Spleen (tissue), 11 donors: Measurements from ENCODE around the gene MSANTD1. TPM values are rescaled to one million over a fixed set of nuclear protein-coding genes. Genes with fewer than 3 reads are reported as not detected.

Experiments
- DNase-seq: peaks from one replicate; pipeline ENCODE4 v3.0.0-alpha.2; 2020
- H3K27ac ChIP-seq, 8 donors: fragments of 200-600 bp; sonication (generic) in 7 of 8; 1 replicate in 4 of 8; 2 replicates in 4 of 8; pipeline versions ENCODE4 v1.5.0 to v1.8.0; 2016 to 2021; ENCODE audit warnings: inconsistent platforms in 4 of 8, mild to moderate bottlenecking in 4 of 8, moderate library complexity in 1 of 8
- H3K27me3 ChIP-seq, 7 donors: fragments of 200-600 bp; sonication (generic) in 6 of 7; replicated peaks in 1 of 7; 1 replicate in 4 of 7; 2 replicates in 3 of 7; pipeline versions ENCODE4 v1.5.0 to v1.8.0; 2016 to 2021; ENCODE audit warnings: inconsistent platforms in 3 of 7, mild to moderate bottlenecking in 1 of 7
- H3K36me3 ChIP-seq, 6 donors: fragments of 200-600 bp; sonication (generic) in 5 of 6; 1 replicate in 4 of 6; 2 replicates in 2 of 6; pipeline versions ENCODE4 v1.5.0 to v1.8.0; 2016 to 2021; ENCODE audit warnings: inconsistent platforms in 2 of 6
- H3K4me1 ChIP-seq, 6 donors: fragments of 200-600 bp; sonication (generic) in 5 of 6; 1 replicate in 3 of 6; 2 replicates in 3 of 6; pipeline versions ENCODE4 v1.5.0 to v1.8.0; 2016 to 2021; ENCODE audit warnings: inconsistent platforms in 3 of 6
- H3K4me3 ChIP-seq, 8 donors: fragments of 200-600 bp; sonication (generic) in 7 of 8; 1 replicate in 4 of 8; 2 replicates in 4 of 8; pipeline versions ENCODE4 v1.5.0 to v1.8.0; 2016 to 2021; ENCODE audit warnings: inconsistent platforms in 4 of 8, mild to moderate bottlenecking in 4 of 8, moderate library complexity in 2 of 8
- H3K9me3 ChIP-seq, 8 donors: fragments of 200-600 bp; sonication (generic) in 7 of 8; 1 replicate in 4 of 8; 2 replicates in 4 of 8; pipeline versions ENCODE4 v1.5.0 to v1.8.0; 2016 to 2021; ENCODE audit warnings: inconsistent platforms in 4 of 8
- CTCF ChIP-seq, 11 experiments: fragments of 200-600 bp in 7 of 11; fragments of 450-650 bp in 4 of 11; sonication (generic) in 4 of 11; IDR thresholded peaks in 8 of 11; conservative IDR thresholded peaks in 3 of 11; 1 replicate in 7 of 11; 2 replicates in 4 of 11; pipeline versions ENCODE4 v1.4.0 to v1.8.0; 2016 to 2021; ENCODE audit warnings: antibody characterized with exemption in 11 of 11, inconsistent platforms in 4 of 11, mild to moderate bottlenecking in 1 of 11
- POLR2A ChIP-seq, 3 donors: fragments of 450-650 bp; IDR thresholded peaks; one replicate each; pipeline ENCODE4 v1.5.1; 2017; ENCODE audit warnings: antibody characterized with exemption in 3 of 3, mild to moderate bottlenecking in 1 of 3
- POLR2AphosphoS5 ChIP-seq, 3 donors: sonication (generic); formaldehyde crosslinking; IDR thresholded peaks; one replicate each; pipeline ENCODE4 v1.5.1; 2017; ENCODE audit warnings: antibody characterized with exemption in 3 of 3
- WGBS, 5 donors: extraction: QIAGEN DNeasy Blood & Tissue Kit in 3 of 5; methylation state at CpG; one replicate each; pipeline versions ENCODE4 v1.1.5 to v1.1.7; 2013 to 2018; 5-methylcytosine and 5-hydroxymethylcytosine counted together
- intact Hi-C: fragments of 100-400 bp; cut with DNase I; formaldehyde crosslinking; loops from one replicate; pipeline ENCODE4 v1.15.0; 2023; ENCODE audit warnings: low total_unique reads
- polyA plus RNA-seq, 3 donors: library from polyadenylated mRNA; stranded (reverse); fragments of 200-250 nt; gene quantifications; one replicate each; pipeline ENCODE4 v1.2.1, GENCODE V29; 2013
- total RNA-seq, 7 donors: library from RNA; depleted of rRNA in 3 of 7; stranded (reverse); fragments of >200 nt in 3 of 7; fragmentation: NEBNext Ultra II Directional in 4 of 7; extraction: Animal tissue kit (Norgen Biotek cat#: 25700) in 4 of 7; gene quantifications; one replicate each; pipeline versions ENCODE4 v1.1.0 to v1.2.1, GENCODE V29; 2016 to 2021
- donor health status: healthy with polysubstance abuse.
- donor health status: DM: no; HTN: no; CAD: no; lungs with moderate emphysema.
- donor health status: DM: no; HTN: no; CAD: no.
- donor health status: Bipolar disorder and iron deficiency.
- donor health status: healthy.
- donor health status: DM: no; HTN: no; CAD: no.
- donor health status: DM: yes; HTN: yes; CAD: no.

The MSANTD1 gene
- total and polyA plus RNA-seq, 10 donors, result 0.41 to 2.8 (median 1.8) TPM

- H3K27ac ChIP-seq, result no peak overlapping the region
- no peak for DNase-seq
- no peaks in the 10 kb centered on the region for H3K36me3 ChIP-seq
- intact Hi-C loops, result no loop called here
- 81 to 89% (median 86%) methylated on average over 28 of the region's 28 CpGs for WGBS, 5 donors
- no peak overlapping the region for H3K4me3 ChIP-seq
- TF ChIP-seq POLR2A (IDR thresholded peaks at IDR 0.05) (no peak), POLR2AphosphoS5 (IDR thresholded peaks at IDR 0.05) (no peak), CTCF (IDR thresholded peaks at IDR 0.05 in 8 of 11, conservative IDR thresholded peaks at IDR 0.05 in 3 of 11) (no peak)
- no peaks in the 10 kb centered on the region for H3K4me1 ChIP-seq
- no peaks in the 10 kb centered on the region for H3K9me3 ChIP-seq
- no peaks in the 10 kb centered on the region for H3K27me3 ChIP-seq
Observed at GRCh38 chr4:3263053-3263875, 14.3 kb downstream of the MSANTD1 start.

- no peak for DNase-seq
- Histone ChIP-seq H3K27me3 (no peaks in the 10 kb centered on the region), H3K36me3 (no peaks in the 10 kb centered on the region), H3K4me3 (no peak overlapping the region), H3K27ac (no peak overlapping the region), H3K4me1 (no peaks in the 10 kb centered on the region), H3K9me3 (no peaks in the 10 kb centered on the region)
- 59 to 76% (median 62%) methylated on average over 6 of the region's 6 CpGs for whole genome bisulfite sequencing, 5 donors
- intact Hi-C loops, result no loop called here
- no peak for TF ChIP-seq CTCF (IDR thresholded peaks at IDR 0.05 in 8 of 11, conservative IDR thresholded peaks at IDR 0.05 in 3 of 11)
- no peak for TF ChIP-seq POLR2A (IDR thresholded peaks at IDR 0.05)
- TF ChIP-seq POLR2AphosphoS5 (IDR thresholded peaks at IDR 0.05), result no peak
Observed at GRCh38 chr4:3263876-3264193, 14.9 kb downstream of the MSANTD1 start.

- no peaks in the 10 kb centered on the region for H3K4me1 ChIP-seq
- 90 to 95% (median 94%) methylated on average over 17 of the region's 17 CpGs for WGBS, 5 donors
- TF ChIP-seq CTCF (IDR thresholded peaks at IDR 0.05 in 8 of 11, conservative IDR thresholded peaks at IDR 0.05 in 3 of 11), result no peak
- TF ChIP-seq POLR2A (IDR thresholded peaks at IDR 0.05), result no peak
- no peak for TF ChIP-seq POLR2AphosphoS5 (IDR thresholded peaks at IDR 0.05)
- H3K4me3 ChIP-seq, result no peak overlapping the region
- no peak overlapping the region for H3K27ac ChIP-seq
- H3K27me3 ChIP-seq, result no peaks in the 10 kb centered on the region
- intact Hi-C loops, result no loop called here
- H3K36me3 ChIP-seq, result no peaks in the 10 kb centered on the region
- no peak for DNase-seq
- no peaks in the 10 kb centered on the region for H3K9me3 ChIP-seq
Observed at GRCh38 chr4:3266076-3266475, 17.1 kb downstream of the MSANTD1 start.

- no peak for TF ChIP-seq CTCF (IDR thresholded peaks at IDR 0.05 in 8 of 11, conservative IDR thresholded peaks at IDR 0.05 in 3 of 11)
- TF ChIP-seq POLR2A (IDR thresholded peaks at IDR 0.05), result no peak
- no peak for TF ChIP-seq POLR2AphosphoS5 (IDR thresholded peaks at IDR 0.05)
- WGBS, 5 donors, result 72 to 83% (median 80%) methylated on average over 17 to 18 of the region's 18 CpGs
- no peak for DNase-seq
Observed at GRCh38 chr4:3267576-3268394, 18.8 kb downstream of the MSANTD1 start.

More at GRCh38 chr4:3267576-3268394, 18.8 kb downstream of the MSANTD1 start:
- Histone ChIP-seq H3K9me3 (peaks cover 0 to 2% (median 0%) of the 10 kb centered on the region in 8 donors), H3K27me3 (no peaks in the 10 kb centered on the region), H3K4me3 (no peak overlapping the region), H3K27ac (no peak overlapping the region), H3K36me3 (no peaks in the 10 kb centered on the region), H3K4me1 (no peaks in the 10 kb centered on the region)
- intact Hi-C loops, result no loop called here
